GM12872 (cell line): ENCODE measurements around the gene CLEC11A.

Experiments
- TF ChIP-seq, protein P1 (sequence below): IDR thresholded peaks from 3 replicates; pipeline ENCODE4 v1.5.1; 2011; ENCODE audit warnings: low read depth, mild to moderate bottlenecking, low read length, moderate library complexity; ENCODE audit not compliant: insufficient read depth

CLEC11A gene

DNA sequence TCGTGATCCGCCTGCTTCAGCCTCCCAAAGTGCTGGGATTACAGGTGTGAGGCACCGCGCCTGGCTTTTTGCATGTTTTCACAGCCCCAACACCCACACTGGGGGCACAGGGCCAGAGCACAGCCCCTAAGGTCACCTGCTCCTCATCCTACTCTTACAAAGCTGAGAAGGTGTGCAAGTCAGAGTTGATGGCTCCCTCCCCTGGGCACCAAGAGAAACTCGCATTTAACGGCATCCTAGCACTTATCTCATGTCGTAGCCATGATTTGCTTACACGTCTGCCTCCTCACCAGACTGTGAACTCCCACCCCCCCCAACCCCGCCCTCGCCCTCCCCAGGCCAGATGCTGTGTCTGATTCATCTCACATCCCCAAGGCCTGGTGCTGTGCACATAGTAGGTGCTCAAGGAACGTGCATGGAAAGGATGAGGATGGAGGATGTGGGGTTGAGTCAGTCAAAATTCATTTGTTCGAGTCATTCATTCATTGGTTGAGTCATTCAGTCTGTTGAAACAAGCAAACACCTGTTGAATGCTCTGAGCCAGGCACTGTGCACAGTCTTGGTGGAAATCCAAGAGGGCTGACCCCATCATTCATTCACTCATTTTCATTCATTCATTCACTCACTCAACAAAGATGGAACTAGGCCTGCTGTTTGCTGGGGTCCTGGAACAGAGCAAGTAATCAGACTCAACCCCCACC lies 14.8 kb upstream of the CLEC11A start:
- TF ChIP-seq, protein P1, sequence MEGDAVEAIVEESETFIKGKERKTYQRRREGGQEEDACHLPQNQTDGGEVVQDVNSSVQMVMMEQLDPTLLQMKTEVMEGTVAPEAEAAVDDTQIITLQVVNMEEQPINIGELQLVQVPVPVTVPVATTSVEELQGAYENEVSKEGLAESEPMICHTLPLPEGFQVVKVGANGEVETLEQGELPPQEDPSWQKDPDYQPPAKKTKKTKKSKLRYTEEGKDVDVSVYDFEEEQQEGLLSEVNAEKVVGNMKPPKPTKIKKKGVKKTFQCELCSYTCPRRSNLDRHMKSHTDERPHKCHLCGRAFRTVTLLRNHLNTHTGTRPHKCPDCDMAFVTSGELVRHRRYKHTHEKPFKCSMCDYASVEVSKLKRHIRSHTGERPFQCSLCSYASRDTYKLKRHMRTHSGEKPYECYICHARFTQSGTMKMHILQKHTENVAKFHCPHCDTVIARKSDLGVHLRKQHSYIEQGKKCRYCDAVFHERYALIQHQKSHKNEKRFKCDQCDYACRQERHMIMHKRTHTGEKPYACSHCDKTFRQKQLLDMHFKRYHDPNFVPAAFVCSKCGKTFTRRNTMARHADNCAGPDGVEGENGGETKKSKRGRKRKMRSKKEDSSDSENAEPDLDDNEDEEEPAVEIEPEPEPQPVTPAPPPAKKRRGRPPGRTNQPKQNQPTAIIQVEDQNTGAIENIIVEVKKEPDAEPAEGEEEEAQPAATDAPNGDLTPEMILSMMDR: no peak

DNA sequence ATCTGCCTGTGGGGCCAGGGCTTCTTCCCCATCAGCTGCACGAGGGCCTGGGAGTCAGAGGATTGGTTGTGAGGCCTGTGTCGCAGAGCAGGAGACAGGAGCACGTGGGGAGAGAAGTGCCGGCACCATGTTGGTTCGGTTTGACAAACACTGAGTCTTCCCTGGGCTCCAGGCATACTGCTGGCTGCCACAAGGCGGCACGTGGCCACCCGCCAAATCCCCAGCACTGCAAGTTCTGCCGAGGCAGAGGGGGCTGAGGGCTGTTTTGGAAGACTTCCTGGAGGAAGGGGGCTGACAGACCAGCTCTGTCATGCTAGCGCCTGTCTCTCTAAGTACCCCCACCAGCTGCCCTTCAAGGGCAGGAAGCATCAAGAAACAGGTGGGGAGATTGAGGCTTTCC lies 13.1 kb upstream of the CLEC11A start:
- TF ChIP-seq, protein P1: no peak

GRCh38 chr19:50710612-50711011 lies 12.6 kb upstream of the CLEC11A start:
- TF ChIP-seq, protein P1: no peak

GRCh38 chr19:50711196-50711595 lies 12.0 kb upstream of the CLEC11A start:
- TF ChIP-seq, protein P1: no peak

GRCh38 chr19:50711805-50712204 lies 11.4 kb upstream of the CLEC11A start:
- TF ChIP-seq, protein P1: no peak

- TF ChIP-seq, protein P1: no peak
Observed at GRCh38 chr19:50712833-50713232, 10.3 kb upstream of the CLEC11A start.

DNA sequence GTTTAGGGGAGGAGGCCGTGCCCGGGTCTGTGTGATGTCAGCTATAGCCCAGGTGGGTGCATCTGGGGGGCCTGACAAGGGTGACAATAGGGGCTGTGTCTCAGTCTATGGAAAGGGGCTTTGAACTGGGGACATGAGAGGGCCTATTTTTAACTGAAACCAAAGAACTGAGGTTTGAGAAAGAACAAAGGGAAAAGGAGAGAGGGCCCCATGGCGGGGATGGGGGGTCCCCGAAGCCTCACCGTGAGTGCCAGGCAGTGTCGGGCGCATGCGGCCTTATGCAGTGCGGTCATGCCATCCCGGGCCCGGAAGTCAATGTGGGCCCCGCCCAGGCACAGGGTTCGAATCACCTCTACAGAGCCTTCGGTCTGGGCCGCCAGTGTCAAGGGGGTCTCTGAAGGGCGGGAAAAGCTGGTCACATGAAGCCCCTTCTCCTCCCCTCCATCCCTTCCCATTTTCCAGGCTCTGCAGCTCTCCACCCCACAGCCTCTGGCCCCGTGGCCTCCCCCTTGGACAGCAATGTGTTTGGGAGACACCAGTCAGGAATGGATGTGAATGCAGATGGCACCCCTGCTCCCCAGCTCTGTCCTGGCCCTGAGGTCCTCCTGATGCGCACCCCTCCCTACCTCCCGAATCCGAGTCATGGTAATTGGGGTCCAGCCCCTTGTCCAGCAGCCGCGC lies 9.5 kb upstream of the CLEC11A start:
- TF ChIP-seq, protein P1: no peak
